Right lung (tissue), 5 donors: Measurements from ENCODE around the gene HMMR. TPM values are rescaled to one million over a fixed set of nuclear protein-coding genes. Genes with fewer than 3 reads are reported as not detected.
"Not testable (repeated sequence)": the region's sequence is repeated elsewhere in the genome, so short reads cannot be mapped to it uniquely, and the experiment has no call there.

Experiments used
- DNase-seq, 2 donors: peaks; one replicate each; pipeline ENCODE4 v3.0.0-alpha.2; 2013
- polyA plus RNA-seq, 5 donors: library from polyadenylated mRNA; unstranded; fragments of 120-200 nt; gene quantifications; one replicate each; pipeline versions ENCODE4 v1.2.1 to v1.2.3, GENCODE V29; 2013; ENCODE audit warnings: inconsistent platforms in 1 of 5, low replicate concordance in 1 of 5; ENCODE audit not compliant: insufficient read length in 5 of 5, insufficient read depth in 1 of 5

HMMR gene
- polyA plus RNA-seq, 5 donors = 9.6 to 30.9 (median 17.0) TPM

DNA sequence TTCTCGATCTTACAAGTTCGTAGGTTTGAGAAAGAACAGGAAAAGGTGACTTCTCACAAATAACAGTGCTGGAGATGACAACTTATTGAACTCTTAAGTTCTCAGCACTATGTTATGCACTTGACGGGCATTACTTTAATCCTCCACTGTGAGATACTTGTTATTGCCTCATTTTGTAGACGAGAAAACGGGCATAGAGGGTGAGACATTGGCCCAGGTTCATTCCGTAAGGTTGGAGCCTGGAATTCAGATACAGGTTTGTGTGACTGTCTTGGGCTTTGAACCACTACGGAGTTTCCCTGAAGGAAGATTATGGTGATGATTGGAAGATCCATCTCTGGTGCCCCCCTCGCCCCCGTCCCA is 45.6 kb downstream of the HMMR start:
- DNase-seq = no peak

DNA sequence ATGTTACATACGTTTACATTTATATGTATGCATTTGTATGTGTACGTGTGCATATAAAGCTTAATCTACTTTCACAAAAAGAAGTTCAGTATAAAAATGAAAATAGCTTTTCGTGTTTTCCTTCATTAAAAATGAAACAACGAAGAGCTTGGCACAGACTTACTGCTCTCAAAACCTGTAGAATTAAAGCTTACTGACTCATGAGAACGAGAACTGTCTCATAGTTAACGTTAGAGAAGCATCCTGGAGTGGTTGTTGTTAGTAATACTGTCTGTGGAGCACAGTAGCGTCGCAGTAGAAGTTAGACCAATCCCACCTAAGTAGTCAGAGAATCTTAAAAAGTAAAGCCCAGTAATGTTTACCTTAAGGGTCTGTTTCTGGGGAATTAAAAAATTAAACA is 46.3 kb downstream of the HMMR start:
- DNase-seq = no peak

DNA sequence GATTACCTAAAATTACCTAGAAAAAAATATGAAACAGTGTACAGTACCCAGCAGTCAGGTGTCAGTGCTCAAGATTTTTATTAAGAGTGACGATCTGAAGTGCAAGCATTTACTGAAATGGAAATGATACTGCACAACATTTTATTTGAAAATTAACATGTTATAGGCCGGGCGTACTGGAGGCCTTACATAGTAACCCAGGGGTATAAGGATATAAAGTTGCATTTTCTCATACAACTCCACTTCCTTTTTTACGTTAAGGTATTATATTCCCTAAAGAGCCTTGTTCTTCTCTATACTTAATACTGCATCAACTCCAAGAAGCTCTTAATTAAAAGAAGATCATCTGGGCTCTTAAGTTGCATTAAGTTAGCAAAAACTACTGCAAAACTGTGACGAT is 48.3 kb downstream of the HMMR start:
- DNase-seq = no peak

DNA sequence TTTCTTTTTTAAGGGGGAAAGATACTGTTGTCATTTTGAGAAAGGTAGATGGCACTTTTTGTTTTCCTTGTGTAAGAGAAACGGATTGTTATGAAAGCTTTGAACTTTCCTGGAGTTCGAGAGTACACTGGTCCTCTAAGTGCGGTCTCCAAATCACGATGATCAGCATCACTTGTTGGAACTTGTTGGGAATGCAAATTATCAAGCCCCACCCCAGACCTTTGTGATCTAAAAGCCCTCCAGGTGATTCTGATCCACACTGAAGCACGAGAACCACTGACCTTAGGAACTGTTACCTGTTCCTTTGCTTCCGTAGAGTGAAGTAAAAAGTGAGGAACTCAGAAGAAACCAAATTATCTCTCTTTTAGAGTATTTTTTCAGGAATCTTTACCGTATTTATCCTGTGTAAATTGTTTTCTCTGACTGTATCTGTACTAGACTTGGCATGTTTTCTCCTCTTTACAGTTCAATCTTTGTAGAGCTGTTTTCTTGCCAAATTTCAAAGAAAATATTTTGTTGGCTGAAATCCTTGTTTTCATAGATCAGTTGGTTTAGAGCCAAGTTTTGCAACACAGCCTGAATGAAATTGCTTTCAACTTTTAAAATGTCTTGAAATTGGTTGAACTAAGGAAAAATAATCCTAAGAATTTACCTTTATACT is 49.0 kb downstream of the HMMR start:
- peak; percentile 67 to 75 for DNase-seq

DNA sequence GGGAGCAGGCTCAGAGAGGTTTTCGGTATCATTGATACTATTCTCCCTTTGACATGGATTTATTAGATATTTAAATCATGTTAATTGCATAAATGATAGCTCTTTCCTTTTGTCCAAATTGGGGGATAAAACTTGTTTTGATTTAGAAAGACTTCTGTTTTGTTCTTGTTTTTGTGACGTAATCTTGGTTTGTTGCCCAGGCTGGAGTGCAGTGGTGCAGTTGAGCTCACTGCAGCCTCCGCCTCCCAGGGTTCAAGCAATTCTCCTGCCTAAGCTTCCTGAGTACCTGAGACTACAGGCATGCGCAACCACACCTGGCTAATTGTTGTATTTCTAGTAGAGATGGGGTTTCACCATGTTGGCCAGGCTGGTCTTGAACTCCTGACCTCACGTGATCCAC is 52.1 kb downstream of the HMMR start:
- no peak for DNase-seq

DNA sequence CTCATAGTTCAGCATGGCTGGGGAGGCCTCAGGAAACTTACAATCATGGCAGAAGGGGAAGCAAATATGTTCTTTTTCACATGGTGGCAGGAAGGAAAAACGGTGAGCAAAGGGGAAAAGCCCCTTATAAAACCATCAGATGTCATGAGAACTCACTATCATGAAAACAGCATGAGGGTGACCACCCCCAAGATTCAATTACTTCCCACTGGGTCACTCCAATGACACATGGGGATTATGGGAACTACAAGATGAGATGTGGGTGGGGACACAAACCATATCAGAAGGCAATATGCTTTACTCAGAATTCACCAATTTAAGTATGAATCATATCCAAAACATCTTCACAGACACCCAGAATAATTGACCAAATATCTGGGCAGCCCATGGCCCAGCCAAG is 64.7 kb downstream of the HMMR start:
- DNase-seq = no peak

DNA sequence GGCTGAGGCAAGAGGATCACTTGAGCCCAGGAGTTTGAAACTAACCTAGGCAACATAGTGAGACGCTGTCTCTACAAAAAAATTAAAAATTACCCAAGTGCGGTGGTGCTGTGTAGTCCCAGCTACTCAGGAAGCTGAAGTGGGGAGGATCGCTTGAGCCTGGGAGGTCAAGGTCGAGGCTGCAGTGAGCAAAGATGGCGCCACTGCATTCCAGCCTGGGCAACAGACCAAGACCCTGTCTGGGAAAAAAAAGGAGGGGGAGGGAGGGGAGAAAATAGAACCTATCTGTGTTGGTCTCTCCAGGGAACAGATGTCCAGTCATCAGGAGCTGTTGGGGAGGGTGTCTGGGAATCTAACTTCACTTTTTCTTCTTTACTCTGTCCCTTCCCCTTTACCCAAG is 69.3 kb downstream of the HMMR start:
- no peak for DNase-seq

DNA sequence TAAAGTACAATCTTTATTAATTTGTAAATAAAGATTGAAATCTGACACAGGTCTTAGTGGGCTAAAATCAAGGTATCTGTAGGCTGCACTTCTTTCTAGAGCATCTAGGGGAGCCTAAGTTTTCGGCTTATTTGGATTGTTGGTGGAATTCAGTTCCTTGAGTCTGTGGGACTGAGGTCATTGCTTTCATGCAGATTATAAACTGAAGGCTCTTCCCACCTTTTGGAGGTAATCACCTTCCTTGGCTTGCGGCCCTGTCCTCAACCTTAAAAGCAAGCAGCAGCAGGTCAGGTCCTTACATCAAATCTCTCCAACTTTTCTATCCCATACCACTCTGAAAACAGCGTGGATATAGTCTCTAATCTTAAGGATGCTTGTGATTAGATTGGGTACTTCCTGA is 70.8 kb downstream of the HMMR start:
- no peak for DNase-seq

DNA sequence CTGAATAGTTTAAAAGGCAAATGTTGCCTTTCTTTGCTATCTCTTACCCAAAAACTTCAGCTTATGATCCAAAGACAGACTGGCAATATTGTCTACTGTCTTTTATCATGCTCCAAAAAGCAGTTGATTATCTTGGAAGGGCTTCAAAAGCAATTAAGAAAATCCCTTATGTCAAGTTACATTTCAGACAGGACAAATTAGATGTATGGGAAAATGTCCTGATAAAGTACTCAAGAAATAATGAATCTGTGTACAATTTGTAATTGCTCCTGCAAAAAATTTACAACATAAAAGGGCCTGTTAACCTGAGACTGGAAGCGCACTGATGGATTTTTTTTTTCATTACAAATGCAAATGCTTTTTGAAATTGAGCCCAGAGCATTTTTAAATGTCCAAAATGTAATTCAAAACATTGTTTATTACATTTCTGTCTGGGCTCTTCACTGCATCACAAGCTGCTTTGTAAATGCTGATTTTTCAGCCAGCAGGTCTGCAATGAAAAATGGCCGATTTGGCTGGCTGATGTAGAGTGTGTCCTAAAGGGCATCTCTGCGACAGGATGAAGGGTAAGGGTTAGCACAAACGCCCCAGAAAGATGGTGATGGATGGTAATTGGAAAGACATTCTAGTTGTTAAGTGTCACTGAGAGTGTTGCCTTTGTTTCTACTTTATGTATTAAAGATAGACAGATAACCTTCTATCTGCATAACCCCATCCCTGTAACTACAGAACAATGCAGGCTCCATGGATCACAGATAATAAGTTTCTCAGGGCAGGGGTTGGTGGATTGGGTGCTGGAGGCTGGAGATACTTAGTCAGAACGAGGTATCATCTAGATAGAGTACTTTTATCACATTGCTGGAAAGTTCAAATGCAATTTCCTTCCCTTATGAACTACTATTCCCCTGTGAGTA is 72.0 kb downstream of the HMMR start:
- DNase-seq = no peak

DNA sequence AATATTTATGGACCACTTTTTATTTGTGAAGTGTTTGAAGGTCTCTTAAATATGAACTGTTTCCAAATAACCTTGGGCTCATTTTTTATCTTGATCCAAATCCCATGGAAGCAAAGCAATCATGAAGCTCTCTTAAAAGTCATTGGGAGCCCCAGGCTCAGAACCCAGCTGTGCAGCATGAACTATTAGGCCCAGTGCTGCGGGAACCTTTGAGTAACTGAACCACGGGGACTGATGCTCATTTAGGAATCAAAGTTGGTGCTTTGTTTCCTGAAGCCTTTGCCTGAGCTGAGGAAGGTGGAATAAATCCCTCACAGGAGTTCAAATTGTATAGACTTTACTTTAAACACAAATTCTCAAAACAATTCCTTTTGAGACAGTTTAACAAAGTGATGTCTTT is 72.8 kb downstream of the HMMR start:
- DNase-seq = no peak

DNA sequence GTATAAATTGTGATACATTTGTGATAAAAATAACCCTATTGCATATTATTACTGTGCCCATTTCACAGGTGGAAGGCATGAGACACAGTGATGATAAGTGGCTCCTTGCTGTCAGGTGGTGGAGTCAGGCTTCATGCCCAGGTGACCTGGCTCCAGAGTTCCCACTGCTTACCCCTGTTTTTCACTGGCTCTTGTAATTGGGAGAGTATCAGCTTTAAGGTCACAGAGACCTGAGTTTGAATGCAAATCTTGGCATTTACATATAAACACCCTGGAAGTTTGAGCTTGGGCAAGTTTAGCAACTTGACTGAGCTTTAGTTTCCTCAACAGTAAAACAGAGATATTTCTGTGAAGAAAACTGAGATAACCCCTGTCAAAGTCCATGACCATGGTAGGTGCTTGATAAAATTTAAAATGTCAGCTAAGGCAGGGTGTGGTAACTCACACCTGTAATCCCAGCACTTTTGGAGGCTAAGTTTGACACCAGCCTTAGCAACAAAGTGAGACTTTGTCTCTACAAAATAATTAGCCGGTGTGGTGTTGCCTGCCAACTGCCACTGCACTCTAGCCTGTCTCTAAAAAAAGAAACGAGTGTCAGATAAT is 74.2 kb downstream of the HMMR start:
- no peak for DNase-seq

DNA sequence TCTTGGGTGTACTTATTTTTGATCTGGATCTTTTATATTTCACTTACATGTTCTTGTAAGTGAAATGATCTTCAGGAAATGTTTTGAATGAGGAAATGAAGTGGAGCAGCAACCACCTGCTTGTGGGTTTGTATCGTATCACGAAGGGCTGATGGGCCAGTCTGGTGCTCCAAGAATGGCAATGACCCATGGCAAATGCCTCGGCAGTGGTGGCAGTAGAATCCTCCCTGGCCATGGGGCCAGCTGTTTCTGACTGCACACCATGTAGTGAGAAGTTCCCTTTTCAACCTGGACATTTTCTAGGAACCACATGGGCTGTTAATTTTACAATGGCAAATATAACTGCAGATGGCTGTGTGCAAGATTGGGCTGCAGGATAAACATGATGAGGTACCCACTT is 74.9 kb downstream of the HMMR start:
- DNase-seq = no peak

DNA sequence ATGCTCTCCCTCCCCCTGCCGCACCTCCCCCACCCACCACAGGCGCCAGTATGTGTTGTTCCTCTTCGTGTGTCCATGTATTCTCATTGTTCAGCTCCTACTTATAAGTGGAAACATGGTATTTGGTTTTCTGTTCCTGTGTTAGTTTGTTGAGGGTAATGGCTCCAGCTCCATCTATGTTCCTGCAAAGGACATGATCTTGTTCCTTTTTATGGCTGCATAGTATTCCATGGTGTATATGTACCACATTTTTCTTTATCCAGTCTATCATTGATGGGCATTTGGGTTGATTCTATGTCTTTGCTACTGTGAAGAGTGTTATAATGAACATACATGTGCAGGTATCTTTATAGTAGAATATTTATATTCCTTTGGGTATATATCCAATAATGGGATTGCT is 76.0 kb downstream of the HMMR start:
- DNase-seq = not testable (repeated sequence)

DNA sequence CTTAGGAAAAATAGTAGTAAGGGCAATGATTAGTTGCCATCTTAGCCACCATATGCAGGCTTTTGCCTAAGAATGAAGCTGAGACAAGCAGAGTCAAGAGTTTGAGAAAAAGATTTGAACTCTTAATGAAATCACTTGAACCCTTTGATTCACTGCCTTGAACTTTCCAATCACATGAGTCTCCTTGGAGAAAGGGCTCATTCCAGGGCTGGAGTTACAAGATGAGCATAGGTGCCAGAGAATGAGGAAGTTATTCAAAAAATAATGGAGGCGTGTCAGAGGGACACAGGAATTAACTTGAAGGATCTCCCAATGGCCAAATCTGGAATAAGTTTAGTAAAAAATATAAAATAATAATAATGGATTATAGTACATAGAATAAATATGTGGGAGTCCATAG is 80.3 kb downstream of the HMMR start:
- DNase-seq = no peak

Other genes with a start within 250 kb of the HMMR start
- 100 to 1,000 TPM; 131 to 182 (median 154) TPM for gene CCNG1, start 23.0 kb upstream of the HMMR start, polyA plus RNA-seq
- 10 to 100 TPM; 49.7 to 60.0 (median 54.3) TPM for gene NUDCD2, start 530 bp upstream of the HMMR start, polyA plus RNA-seq
- gene MAT2B, start 45.0 kb downstream of the HMMR start, polyA plus RNA-seq = 100 to 1,000 TPM in 1 of 5 donors, 10 to 100 TPM in 4; 72.3 to 107 (median 90.3) TPM